ENCODE data around the gene SSRP1.
"Not testable (repeated sequence)": the region's sequence is repeated elsewhere in the genome, so short reads cannot be mapped to it uniquely, and the experiment has no call there.

GRCh38 chr11:57296205-57296604 is 39.5 kb downstream of the SSRP1 start:
- not testable (repeated sequence) for TF ChIP-seq CTCF, POLR2A (IDR thresholded peaks at IDR 0.05)
